HepG2 (cell line): ENCODE measurements around the gene FUCA2. TPM values are rescaled to one million over a fixed set of nuclear protein-coding genes. Genes with fewer than 3 reads are reported as not detected.

Source experiments
- ARNTL ChIP-seq: sonication (generic); formaldehyde crosslinking; IDR thresholded peaks from 2 replicates; pipeline ENCODE4 v1.4.0; 2020; ENCODE audit warnings: mild to moderate bottlenecking, missing genetic modification reagents
- ATF2 ChIP-seq: sonication (generic); formaldehyde crosslinking; IDR thresholded peaks from 2 replicates; pipeline ENCODE4 v1.4.0; 2020; ENCODE audit warnings: missing genetic modification reagents
- ATF7 ChIP-seq, 2 experiments: fragments of 450-650 bp in 1 of 2; sonication (generic) in 1 of 2; formaldehyde crosslinking in 1 of 2; IDR thresholded peaks; 2 replicates each; pipeline versions ENCODE4 v1.4.0 to v1.6.1; 2016 to 2020; ENCODE audit warnings: antibody characterized with exemption in 1 of 2, mild to moderate bottlenecking in 1 of 2, missing genetic modification reagents in 1 of 2
- BATF2 ChIP-seq: sonication (generic); formaldehyde crosslinking; IDR thresholded peaks from 2 replicates; pipeline ENCODE4 v1.8.0; 2022; ENCODE audit warnings: mild to moderate bottlenecking, missing genetic modification reagents, moderate library complexity
- CHD2 ChIP-seq: IDR thresholded peaks from 2 replicates; pipeline ENCODE4 v1.6.1; 2011; ENCODE audit warnings: low read depth, low read length, improper control_type of control experiment
- HHEX ChIP-seq: IDR thresholded peaks from 2 replicates; pipeline ENCODE4 v1.6.1; 2016; ENCODE audit warnings: control low read depth
- RBFOX2 ChIP-seq: fragments of 200-400 bp; formaldehyde crosslinking; IDR thresholded peaks from 2 replicates; pipeline ENCODE4 v1.6.1; 2017; ENCODE audit warnings: low read depth, mild to moderate bottlenecking, low read length
- RNF2 ChIP-seq: fragments of 450-650 bp; conservative IDR thresholded peaks from 2 replicates; pipeline ENCODE4 v1.6.1; 2016; ENCODE audit warnings: low read depth
- SMAD1 ChIP-seq: sonication (generic); formaldehyde crosslinking; IDR thresholded peaks from 2 replicates; pipeline ENCODE4 v1.4.0; 2020; ENCODE audit warnings: missing genetic modification reagents, low read depth, mild to moderate bottlenecking, borderline replicate concordance
- USF2 ChIP-seq, 2 experiments: sonication (generic) in 1 of 2; formaldehyde crosslinking in 1 of 2; IDR thresholded peaks; 2 replicates each; pipeline versions ENCODE4 v1.5.1 to v1.6.1; 2011 to 2020; ENCODE audit warnings: borderline replicate concordance in 1 of 2, low read depth in 1 of 2, low read length in 1 of 2, mild to moderate bottlenecking in 1 of 2, missing genetic modification reagents in 1 of 2, moderate library complexity in 1 of 2
- ZBTB8A ChIP-seq: sonication (generic); formaldehyde crosslinking; IDR thresholded peaks from 2 replicates; pipeline ENCODE4 v1.4.0; 2020; ENCODE audit warnings: mild to moderate bottlenecking, low read depth, missing genetic modification reagents, borderline replicate concordance
- ZNF547 ChIP-seq: sonication (generic); formaldehyde crosslinking; IDR thresholded peaks from 2 replicates; pipeline ENCODE4 v1.5.1; 2020; ENCODE audit warnings: mild to moderate bottlenecking, missing genetic modification reagents
- ZNF619 ChIP-seq: sonication (generic); formaldehyde crosslinking; IDR thresholded peaks from 2 replicates; pipeline ENCODE4 v1.4.0; 2020; ENCODE audit warnings: mild to moderate bottlenecking, missing genetic modification reagents
- ZNF737 ChIP-seq: sonication (generic); formaldehyde crosslinking; IDR thresholded peaks from 2 replicates; pipeline ENCODE4 v1.5.0; 2020; ENCODE audit warnings: missing genetic modification reagents, mild to moderate bottlenecking, borderline replicate concordance
- ZNF775 ChIP-seq: sonication (generic); formaldehyde crosslinking; IDR thresholded peaks from 2 replicates; pipeline ENCODE4 v1.4.0; 2020; ENCODE audit warnings: missing genetic modification reagents, mild to moderate bottlenecking, moderate library complexity, borderline replicate concordance
- polyA plus RNA-seq, 8 experiments: library from polyadenylated mRNA; depleted of rRNA in 3 of 8; stranded (reverse) in 7 of 8; unstranded in 1 of 8; fragments of >200 nt; fragmentation: Illumina TruSeq in 4 of 8; extraction: Trizol in 4 of 8; gene quantifications; 2 replicates each; pipeline versions ENCODE4 v1.2.1 to v1.2.3, GENCODE V29; 2011 to 2016; ENCODE audit warnings: low read depth in 4 of 8, missing spikeins in 1 of 8, mixed read lengths in 1 of 8; ENCODE audit not compliant: insufficient read depth in 1 of 8
- total RNA-seq, 5 experiments: library from RNA; depleted of rRNA; stranded (reverse); fragments of >200 nt; fragmentation: Illumina TruSeq; extraction: Trizol; gene quantifications; 2 replicates each; pipeline ENCODE4 v1.2.3, GENCODE V29; 2016; ENCODE audit warnings: low read depth in 1 of 5
- TF ChIP-seq, protein P1 (sequence below): sonication (generic); formaldehyde crosslinking; IDR thresholded peaks from 2 replicates; pipeline ENCODE4 v1.5.0; 2020; ENCODE audit warnings: missing genetic modification reagents, mild to moderate bottlenecking, borderline replicate concordance
- TF ChIP-seq, protein P2 (sequence below): sonication (generic); formaldehyde crosslinking; IDR thresholded peaks from 2 replicates; pipeline ENCODE4 v1.9.0; 2021; ENCODE audit warnings: missing genetic modification reagents, borderline replicate concordance

FUCA2 gene
- total and polyA plus RNA-seq, 2 of the 13 experiments (the other 11 are each of a cell fraction or from before 2014, with no cell fraction given): 87.4 to 144 TPM

DNA sequence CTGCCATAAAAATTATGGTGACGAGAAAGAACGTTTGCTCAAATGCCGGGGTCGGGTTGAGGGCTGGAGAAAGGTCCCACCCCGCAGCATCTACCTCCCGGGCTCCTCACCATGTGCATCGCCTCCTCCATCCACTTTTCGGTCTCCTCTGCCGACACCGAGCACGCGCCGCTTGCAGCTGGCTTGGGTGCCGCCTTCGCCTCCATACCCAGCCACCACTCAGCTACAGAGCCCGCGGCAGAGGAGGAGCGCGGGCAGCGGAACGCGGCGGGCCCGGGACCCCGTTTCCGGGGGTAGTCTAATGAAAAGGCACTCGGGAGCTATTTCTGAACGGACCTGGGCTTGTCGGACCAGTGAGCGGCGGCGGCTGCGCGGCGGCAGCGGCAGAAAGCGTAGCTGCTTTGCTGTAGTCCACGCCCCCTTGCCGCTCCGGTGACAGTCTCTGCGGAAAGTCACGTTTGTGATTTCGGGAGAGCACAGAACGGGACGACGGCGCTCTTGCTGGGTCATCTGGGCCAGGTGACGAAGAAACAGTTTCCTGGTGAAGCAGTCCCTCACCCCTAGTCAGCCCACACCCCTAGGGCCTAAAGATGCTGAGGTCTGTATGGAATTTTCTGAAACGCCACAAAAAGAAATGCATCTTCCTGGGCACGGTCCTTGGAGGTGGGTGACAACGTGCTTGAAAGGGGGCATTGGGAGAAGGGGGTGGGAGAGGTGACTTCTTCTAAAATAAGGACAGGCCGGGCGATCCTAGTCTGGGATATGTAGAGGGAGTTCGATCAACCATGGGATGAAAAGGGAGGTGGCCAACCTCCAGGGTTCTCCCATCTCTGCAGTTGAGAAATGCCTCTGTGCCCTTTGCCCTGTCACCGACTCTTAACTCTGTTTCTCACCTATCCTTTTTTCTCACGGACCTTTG lies 60.8 kb downstream of the FUCA2 start, which contains the start of the genes ADAT2 and PEX3 (continued):
- peak; percentile 98 for TF ChIP-seq BATF2
- peak; percentile 100; the same call in 1 of the 2 replicates for TF ChIP-seq SMAD1 (CRISPR knock-in tag)
- peak; percentile 95; the same call in 1 of the 2 replicates for TF ChIP-seq ZNF547 (CRISPR knock-in tag)
- TF ChIP-seq ATF7 (IDR thresholded peaks at IDR 0.05): no peak
- peak; percentile 86; the same call in 1 of the 2 replicates for TF ChIP-seq ATF7 (CRISPR knock-in tag; IDR thresholded peaks at IDR 0.05)
- TF ChIP-seq HHEX (CRISPR knock-in tag): peak; percentile 65; the same call in 1 of the 2 replicates
- TF ChIP-seq ZNF775 (CRISPR knock-in tag): peak; percentile 35; the same call in 1 of the 2 replicates
- 0 out of 2 replicates have a peak, but pooled peaks have one; percentile 94 for TF ChIP-seq ZNF619 (CRISPR knock-in tag)
- TF ChIP-seq ZBTB8A (CRISPR knock-in tag): no peak
- TF ChIP-seq ATF2 (CRISPR knock-in tag): peak; percentile 97
- TF ChIP-seq ZNF737 (CRISPR knock-in tag): no peak
- TF ChIP-seq USF2 (IDR thresholded peaks at IDR 0.05; ENCODE audit: low read depth, low read length): no peak
- peak; percentile 22; the same call in 1 of the 2 replicates for TF ChIP-seq USF2 (CRISPR knock-in tag; IDR thresholded peaks at IDR 0.05; ENCODE audit: borderline replicate concordance)
- peak; percentile 90 for TF ChIP-seq ARNTL (CRISPR knock-in tag)
- TF ChIP-seq RNF2: peak; percentile 45; the same call in 1 of the 2 replicates
- TF ChIP-seq, protein P1, sequence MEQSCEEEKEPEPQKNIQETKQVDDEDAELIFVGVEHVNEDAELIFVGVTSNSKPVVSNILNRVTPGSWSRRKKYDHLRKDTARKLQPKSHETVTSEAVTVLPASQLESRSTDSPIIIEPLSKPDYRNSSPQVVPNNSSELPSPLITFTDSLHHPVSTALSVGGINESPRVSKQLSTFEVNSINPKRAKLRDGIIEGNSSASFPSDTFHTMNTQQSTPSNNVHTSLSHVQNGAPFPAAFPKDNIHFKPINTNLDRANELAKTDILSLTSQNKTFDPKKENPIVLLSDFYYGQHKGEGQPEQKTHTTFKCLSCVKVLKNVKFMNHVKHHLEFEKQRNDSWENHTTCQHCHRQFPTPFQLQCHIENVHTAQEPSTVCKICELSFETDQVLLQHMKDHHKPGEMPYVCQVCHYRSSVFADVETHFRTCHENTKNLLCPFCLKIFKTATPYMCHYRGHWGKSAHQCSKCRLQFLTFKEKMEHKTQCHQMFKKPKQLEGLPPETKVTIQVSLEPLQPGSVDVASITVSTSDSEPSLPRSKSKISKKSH (CRISPR knock-in tag): peak; percentile 99
- TF ChIP-seq CHD2: peak; percentile 77
- peak; percentile 94 for TF ChIP-seq RBFOX2
- TF ChIP-seq, protein P2, sequence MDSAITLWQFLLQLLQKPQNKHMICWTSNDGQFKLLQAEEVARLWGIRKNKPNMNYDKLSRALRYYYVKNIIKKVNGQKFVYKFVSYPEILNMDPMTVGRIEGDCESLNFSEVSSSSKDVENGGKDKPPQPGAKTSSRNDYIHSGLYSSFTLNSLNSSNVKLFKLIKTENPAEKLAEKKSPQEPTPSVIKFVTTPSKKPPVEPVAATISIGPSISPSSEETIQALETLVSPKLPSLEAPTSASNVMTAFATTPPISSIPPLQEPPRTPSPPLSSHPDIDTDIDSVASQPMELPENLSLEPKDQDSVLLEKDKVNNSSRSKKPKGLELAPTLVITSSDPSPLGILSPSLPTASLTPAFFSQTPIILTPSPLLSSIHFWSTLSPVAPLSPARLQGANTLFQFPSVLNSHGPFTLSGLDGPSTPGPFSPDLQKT: peak; percentile 14; the same call in 1 of the 2 replicates
